SU-DHL-6 (cell line): ENCODE results near the gene COG5.

Source experiments
- EZH2phosphoT487 ChIP-seq: fragments of 200-600 bp; sonication (generic), shearing (Covaris generic); conservative IDR thresholded peaks from 2 replicates; pipeline ENCODE4 v1.6.1; 2018; ENCODE audit warnings: mild to moderate bottlenecking, antibody characterized with exemption, low read length, moderate library complexity, mixed read lengths
- TF ChIP-seq, protein P1 (sequence below): fragments of 200-600 bp; sonication (generic); IDR thresholded peaks from one replicate; pipeline ENCODE4 v1.5.1; 2017; ENCODE audit warnings: antibody characterized with exemption, mild to moderate bottlenecking, low read length, moderate library complexity; ENCODE audit not compliant: insufficient read depth, poor library complexity, severe bottlenecking

DNA sequence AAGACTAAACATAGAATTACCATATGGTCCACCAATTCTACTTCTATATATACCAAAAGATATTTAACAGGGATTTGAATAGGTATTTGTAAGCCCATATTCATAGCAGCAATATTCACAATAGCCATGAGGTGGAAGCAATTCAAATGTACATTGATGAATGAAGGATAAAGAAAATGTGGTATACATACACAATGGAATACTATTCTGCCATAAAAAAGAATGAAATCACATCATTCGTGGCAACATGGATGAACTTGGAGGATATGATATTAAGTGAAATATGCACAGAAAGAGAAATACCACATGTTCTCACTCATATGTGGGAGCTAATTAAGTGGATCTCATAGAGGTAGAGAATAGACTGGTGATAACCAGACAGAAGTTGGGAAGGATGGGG, 128.0 kb downstream of the COG5 start:
- no peak for TF ChIP-seq EZH2phosphoT487
- TF ChIP-seq, protein P1, sequence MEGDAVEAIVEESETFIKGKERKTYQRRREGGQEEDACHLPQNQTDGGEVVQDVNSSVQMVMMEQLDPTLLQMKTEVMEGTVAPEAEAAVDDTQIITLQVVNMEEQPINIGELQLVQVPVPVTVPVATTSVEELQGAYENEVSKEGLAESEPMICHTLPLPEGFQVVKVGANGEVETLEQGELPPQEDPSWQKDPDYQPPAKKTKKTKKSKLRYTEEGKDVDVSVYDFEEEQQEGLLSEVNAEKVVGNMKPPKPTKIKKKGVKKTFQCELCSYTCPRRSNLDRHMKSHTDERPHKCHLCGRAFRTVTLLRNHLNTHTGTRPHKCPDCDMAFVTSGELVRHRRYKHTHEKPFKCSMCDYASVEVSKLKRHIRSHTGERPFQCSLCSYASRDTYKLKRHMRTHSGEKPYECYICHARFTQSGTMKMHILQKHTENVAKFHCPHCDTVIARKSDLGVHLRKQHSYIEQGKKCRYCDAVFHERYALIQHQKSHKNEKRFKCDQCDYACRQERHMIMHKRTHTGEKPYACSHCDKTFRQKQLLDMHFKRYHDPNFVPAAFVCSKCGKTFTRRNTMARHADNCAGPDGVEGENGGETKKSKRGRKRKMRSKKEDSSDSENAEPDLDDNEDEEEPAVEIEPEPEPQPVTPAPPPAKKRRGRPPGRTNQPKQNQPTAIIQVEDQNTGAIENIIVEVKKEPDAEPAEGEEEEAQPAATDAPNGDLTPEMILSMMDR = no peak
